Kidney epithelial cell (primary cell): ENCODE measurements around the gene NDST3. TPM values are rescaled to one million over a fixed set of nuclear protein-coding genes. Genes with fewer than 3 reads are reported as not detected.

Source experiments
- DNase-seq: peaks from one replicate; pipeline ENCODE4 v3.0.0-alpha.2; 2010; ENCODE audit warnings: low read depth
- H3K27me3 ChIP-seq: 2 replicates; pipeline ENCODE4 v1.6.0; 2011; ENCODE audit warnings: low read length; ENCODE audit not compliant: control insufficient read depth, insufficient read depth
- H3K36me3 ChIP-seq: 2 replicates; pipeline ENCODE4 v1.5.1; 2011; ENCODE audit warnings: low read length; ENCODE audit not compliant: control insufficient read depth, insufficient read depth
- H3K4me3 ChIP-seq: 2 replicates; pipeline ENCODE4 v1.5.1; 2011; ENCODE audit warnings: low read depth, mild to moderate bottlenecking, control low read depth, low read length
- total RNA-seq: library from RNA; depleted of rRNA; stranded (reverse); fragments of >200 nt; gene quantifications from 2 replicates; pipeline ENCODE4 v1.2.3, GENCODE V29; 2015
- TF ChIP-seq, protein P1 (sequence below): IDR thresholded peaks from 2 replicates; pipeline ENCODE4 v1.5.1; 2011; ENCODE audit warnings: mild to moderate bottlenecking, moderate library complexity, low read length, control low read depth, inconsistent platforms; ENCODE audit not compliant: insufficient read depth, poor library complexity, severe bottlenecking

NDST3 gene
- total RNA-seq, 1 donor from 2014 or later, result 0.71 TPM

DNA sequence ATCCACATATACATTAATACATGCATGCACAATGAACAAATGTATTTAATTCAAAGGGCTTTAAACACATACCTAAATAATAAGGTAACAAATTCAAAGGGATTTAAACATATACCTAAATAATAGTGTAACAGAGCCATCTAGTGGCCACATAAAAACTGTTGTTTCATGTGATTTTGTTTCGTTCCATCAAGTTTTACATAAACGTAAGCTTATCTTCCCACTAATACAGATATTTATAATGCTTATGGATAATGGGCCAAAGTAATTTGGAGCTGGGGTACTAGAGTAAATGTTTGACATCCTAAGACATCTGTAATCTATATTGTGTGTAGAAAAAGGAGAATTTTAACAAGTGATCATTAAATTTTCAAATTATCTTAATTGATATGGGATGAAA, 236.2 kb downstream of the NDST3 start:
- no peak for DNase-seq
- H3K36me3 ChIP-seq, result no peaks in the 10 kb centered on the region
- no peaks in the 10 kb centered on the region for H3K27me3 ChIP-seq
- TF ChIP-seq, protein P1, sequence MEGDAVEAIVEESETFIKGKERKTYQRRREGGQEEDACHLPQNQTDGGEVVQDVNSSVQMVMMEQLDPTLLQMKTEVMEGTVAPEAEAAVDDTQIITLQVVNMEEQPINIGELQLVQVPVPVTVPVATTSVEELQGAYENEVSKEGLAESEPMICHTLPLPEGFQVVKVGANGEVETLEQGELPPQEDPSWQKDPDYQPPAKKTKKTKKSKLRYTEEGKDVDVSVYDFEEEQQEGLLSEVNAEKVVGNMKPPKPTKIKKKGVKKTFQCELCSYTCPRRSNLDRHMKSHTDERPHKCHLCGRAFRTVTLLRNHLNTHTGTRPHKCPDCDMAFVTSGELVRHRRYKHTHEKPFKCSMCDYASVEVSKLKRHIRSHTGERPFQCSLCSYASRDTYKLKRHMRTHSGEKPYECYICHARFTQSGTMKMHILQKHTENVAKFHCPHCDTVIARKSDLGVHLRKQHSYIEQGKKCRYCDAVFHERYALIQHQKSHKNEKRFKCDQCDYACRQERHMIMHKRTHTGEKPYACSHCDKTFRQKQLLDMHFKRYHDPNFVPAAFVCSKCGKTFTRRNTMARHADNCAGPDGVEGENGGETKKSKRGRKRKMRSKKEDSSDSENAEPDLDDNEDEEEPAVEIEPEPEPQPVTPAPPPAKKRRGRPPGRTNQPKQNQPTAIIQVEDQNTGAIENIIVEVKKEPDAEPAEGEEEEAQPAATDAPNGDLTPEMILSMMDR, result peak; percentile 44
- H3K4me3 ChIP-seq, result no peak overlapping the region

DNA sequence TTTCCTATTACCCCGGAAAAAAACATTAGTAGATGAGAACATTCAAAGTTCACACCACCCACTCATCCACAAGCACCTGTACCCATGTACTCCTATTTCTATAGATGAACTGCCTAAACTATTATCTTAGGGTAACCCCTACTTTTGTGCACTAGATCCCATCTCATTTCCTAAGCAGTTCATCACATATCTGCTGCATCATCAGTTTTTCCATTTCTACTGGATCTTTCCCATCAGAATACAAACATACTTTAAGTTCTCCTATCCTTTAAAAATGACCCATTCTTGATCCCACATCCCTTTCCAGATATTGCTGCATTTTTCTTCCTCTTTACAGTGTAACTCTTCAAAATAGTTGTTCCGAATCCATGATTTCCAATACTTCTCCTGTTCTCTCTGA, 237.5 kb downstream of the NDST3 start:
- TF ChIP-seq, protein P1, result no peak
- Histone ChIP-seq H3K27me3 (no peaks in the 10 kb centered on the region), H3K4me3 (no peak overlapping the region), H3K36me3 (no peaks in the 10 kb centered on the region)
- DNase-seq, result no peak

DNA sequence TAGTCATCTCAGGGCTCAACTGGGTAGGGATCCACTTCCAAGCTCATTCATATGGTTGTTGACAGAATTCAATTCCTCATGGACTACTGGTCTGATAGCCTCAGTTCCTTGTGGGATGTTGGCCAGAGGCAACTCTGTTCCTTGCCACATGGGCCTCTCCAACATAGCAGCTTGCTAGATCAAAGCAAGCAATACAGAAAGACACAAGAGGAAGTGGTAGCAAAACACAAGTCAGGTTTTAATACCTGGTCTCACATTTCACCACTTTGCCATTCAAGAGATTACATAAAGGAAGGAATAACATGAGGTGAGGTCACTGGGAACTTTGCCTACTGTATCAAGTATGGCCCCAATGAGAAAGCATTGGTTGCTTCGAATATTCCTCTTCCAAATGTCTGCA, 239.4 kb downstream of the NDST3 start:
- no peaks in the 10 kb centered on the region for H3K27me3 ChIP-seq
- DNase-seq, result no peak
- H3K4me3 ChIP-seq, result no peak overlapping the region
- H3K36me3 ChIP-seq, result no peaks in the 10 kb centered on the region
- TF ChIP-seq, protein P1, result no peak

DNA sequence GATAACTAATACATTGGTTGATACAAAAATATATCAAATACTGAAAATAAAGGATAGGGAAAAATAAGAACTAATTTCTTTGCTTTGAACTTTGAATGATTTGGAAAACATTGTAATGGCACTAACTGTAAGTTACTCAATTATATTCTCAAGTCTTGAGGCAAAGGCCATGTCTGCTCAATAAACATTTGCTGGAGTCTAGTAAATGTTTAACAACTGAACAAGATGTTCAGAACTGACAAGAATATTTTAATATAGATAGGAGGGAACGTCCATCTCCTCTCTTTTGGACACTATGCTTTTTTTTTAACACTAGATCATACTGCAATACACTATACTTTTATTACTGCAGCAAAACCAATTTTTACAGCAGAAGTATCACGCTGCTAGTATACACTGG, 242.3 kb downstream of the NDST3 start:
- TF ChIP-seq, protein P1, result no peak
- Histone ChIP-seq H3K36me3 (no peaks in the 10 kb centered on the region), H3K4me3 (no peak overlapping the region), H3K27me3 (no peaks in the 10 kb centered on the region)
- DNase-seq, result no peak

DNA sequence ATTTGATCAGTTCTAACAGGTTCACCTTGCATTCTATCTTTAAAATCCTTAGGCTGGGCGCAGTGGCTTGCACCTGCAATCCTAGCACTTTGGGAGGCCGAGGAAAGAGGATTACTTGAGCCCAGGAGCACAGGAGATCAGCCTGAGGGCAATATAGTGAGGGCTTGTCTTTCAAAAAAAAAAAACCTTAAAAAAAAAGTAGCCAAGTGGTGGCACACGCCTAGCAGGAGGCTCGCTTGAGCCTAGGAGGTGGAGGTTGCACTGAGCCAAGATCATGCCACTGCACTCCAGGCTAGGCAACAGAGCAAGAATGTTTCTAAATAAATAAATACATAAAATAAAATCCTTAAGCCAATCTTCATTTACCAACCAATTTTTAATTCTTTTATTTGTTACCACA, 243.0 kb downstream of the NDST3 start:
- TF ChIP-seq, protein P1, result no peak
- no peaks in the 10 kb centered on the region for H3K36me3 ChIP-seq
- H3K4me3 ChIP-seq, result no peak overlapping the region
- no peak for DNase-seq
- no peaks in the 10 kb centered on the region for H3K27me3 ChIP-seq

DNA sequence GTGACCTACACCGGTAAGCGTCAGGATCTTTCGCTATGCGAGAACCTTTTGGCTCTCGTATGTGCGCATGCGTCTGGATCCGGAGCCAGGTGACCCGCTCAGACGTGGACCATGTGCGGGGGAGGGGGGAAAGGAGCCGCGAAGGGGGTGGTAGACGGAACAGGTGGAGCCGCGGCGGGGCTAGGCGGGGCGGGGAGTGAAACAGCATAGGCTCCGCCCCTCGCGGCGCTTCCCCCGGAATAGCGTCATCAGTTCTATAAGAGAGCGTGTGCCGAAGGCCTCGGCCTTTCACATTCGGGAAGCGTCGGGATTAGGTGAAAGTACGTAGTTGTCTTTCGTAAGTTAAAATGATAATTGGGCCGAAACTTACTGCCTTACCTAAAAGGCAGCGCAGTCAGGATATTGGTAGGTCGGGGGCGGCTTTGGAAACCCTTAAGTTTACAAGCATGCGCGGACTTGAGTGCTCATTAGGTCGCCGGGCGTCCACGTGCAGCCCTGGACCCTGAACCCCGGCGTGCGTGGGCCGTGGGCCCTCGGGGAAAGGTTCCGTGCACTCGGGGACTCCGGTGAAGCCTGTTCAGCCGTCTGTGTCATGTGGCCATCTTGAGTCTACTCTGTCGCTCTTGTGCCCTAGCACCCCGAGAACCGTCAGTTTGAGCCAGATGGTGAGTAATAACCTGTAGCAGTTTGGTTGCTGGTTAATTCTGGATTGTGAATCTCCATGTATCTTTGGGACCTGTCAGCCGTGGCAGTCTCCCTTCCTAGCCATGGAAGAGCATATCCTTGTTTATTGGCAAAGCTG, 244.4 kb downstream of the NDST3 start:
- Histone ChIP-seq H3K27me3 (no peaks in the 10 kb centered on the region), H3K36me3 (no peaks in the 10 kb centered on the region), H3K4me3 (peak overlapping the region; percentile 89)
- peak; percentile 70 for DNase-seq
- TF ChIP-seq, protein P1, result no peak
